SK-N-MC (cell line): ENCODE measurements around the gene C4orf17.

Experiments
- EZH2 ChIP-seq: fragments of 200-600 bp; sonication (generic); IDR thresholded peaks from one replicate; pipeline ENCODE4 v1.6.1; 2017; ENCODE audit warnings: antibody characterized with exemption
- FOXP2 ChIP-seq: optimal IDR thresholded peaks from 2 replicates; pipeline ENCODE3; 2011; ENCODE audit warnings: mild to moderate bottlenecking, moderate library complexity; ENCODE audit not compliant: insufficient read depth; ENCODE audit errors: extremely low read length, control extremely low read depth
- POLR2AphosphoS5 ChIP-seq: IDR thresholded peaks from 2 replicates; pipeline ENCODE4 v1.6.1; 2012; ENCODE audit warnings: mild to moderate bottlenecking, low read depth, low read length, borderline replicate concordance

GRCh38 chr4:99574530-99575324 lies 63.9 kb downstream of the C4orf17 start, which contains the start of gene MTTP:
- no peak for TF ChIP-seq EZH2
- no peak for TF ChIP-seq POLR2AphosphoS5
- TF ChIP-seq FOXP2: no peak
